Mucosa of descending colon (tissue), 3 donors: ENCODE results near the gene RXRB. TPM values are rescaled to one million over a fixed set of nuclear protein-coding genes. Genes with fewer than 3 reads are reported as not detected.
A peak's percentile ranks its signal among the peaks of the same experiment; 100 is the strongest.

Experiments used
- ATAC-seq: fragments of 200-7000 bp; cut with Tn5 transposase; one replicate; pipeline ENCODE4 v1.9.1; 2020; ENCODE audit warnings: mild to moderate bottlenecking, moderate library complexity
- DNase-seq, 3 donors: peaks; one replicate each; pipeline ENCODE4 v3.0.0-alpha.2; 2020
- H3K36me3 ChIP-seq: fragments of 200-600 bp; one replicate; pipeline ENCODE4 v1.8.0; 2021; ENCODE audit warnings: low read depth, mild to moderate bottlenecking
- H3K4me1 ChIP-seq: fragments of 200-600 bp; one replicate; pipeline ENCODE4 v1.8.0; 2021; ENCODE audit warnings: low read depth, mild to moderate bottlenecking
- H3K4me3 ChIP-seq: fragments of 200-600 bp; one replicate; pipeline ENCODE4 v1.8.0; 2021; ENCODE audit warnings: mild to moderate bottlenecking
- H3K9me3 ChIP-seq: fragments of 200-600 bp; one replicate; pipeline ENCODE4 v1.8.0; 2021; ENCODE audit warnings: mild to moderate bottlenecking
- CTCF ChIP-seq: fragments of 200-600 bp; IDR thresholded peaks from one replicate; pipeline ENCODE4 v1.8.0; 2022; ENCODE audit warnings: antibody characterized with exemption, mild to moderate bottlenecking
- intact Hi-C, 2 donors: fragments of 100-400 bp; cut with DNase I in 1 of 2; cut with micrococcal nuclease in 1 of 2; formaldehyde crosslinking; loops; one replicate each; pipeline versions ENCODE4 v1.11.0 to v1.11.1; 2022; cut with DNase I, micrococcal nuclease
- total RNA-seq, 3 donors: library from RNA; stranded (reverse); fragmentation: NEBNext Ultra II Directional in 2 of 3; extraction: Animal tissue kit (Norgen Biotek cat#: 25700) in 2 of 3; gene quantifications; one replicate each; pipeline versions ENCODE4 v1.2.1 to v1.2.4, GENCODE V29; 2021 to 2023
- donor health status: DM: no; HTN: no; CAD: no; lungs with moderate emphysema.
- donor health status: DM: no; HTN: no; CAD: no.
- donor health status: DM: no; HTN: yes; CAD: no.

RXRB gene
- total RNA-seq, 3 donors from 2014 or later: 45.4 to 51.1 (median 51.1) TPM

- H3K9me3 ChIP-seq: no peaks in the 10 kb centered on the region
- ATAC-seq: no peak
- intact Hi-C loops: no loop called here
- H3K4me3 ChIP-seq: no peak overlapping the region
- no peak for TF ChIP-seq CTCF
- peaks cover 33% of the 10 kb centered on the region for H3K4me1 ChIP-seq
- no peak for DNase-seq
- H3K36me3 ChIP-seq: no peaks in the 10 kb centered on the region
Measured at GRCh38 chr6:33206027-33206863, 5.8 kb upstream of the RXRB start.

GRCh38 chr6:33205191-33206026, 4.9 kb upstream of the RXRB start:
- ATAC-seq: no peak
- H3K36me3 ChIP-seq: no peaks in the 10 kb centered on the region
- intact Hi-C loops: no loop called here
- H3K4me3 ChIP-seq: no peak overlapping the region
- DNase-seq: no peak
- no peaks in the 10 kb centered on the region for H3K9me3 ChIP-seq
- H3K4me1 ChIP-seq: peaks cover 33% of the 10 kb centered on the region
- TF ChIP-seq CTCF: no peak

GRCh38 chr6:33204415-33205190, 4.1 kb upstream of the RXRB start, which contains the start of gene HSD17B8:
HSD17B8 (plus strand) TSS chr6:33204655; CDS start chr6:33204669, 14 bp downstream.
- H3K4me1 ChIP-seq: peaks cover 33% of the 10 kb centered on the region
- ATAC-seq (peak; percentile 74), DNase-seq (peak; percentile 97 to 98 (median 97))
- no peak for TF ChIP-seq CTCF
- no peaks in the 10 kb centered on the region for H3K36me3 ChIP-seq
- H3K9me3 ChIP-seq: no peaks in the 10 kb centered on the region
- intact Hi-C loops: no loop called here
- peak within 1 kb of the TSS; percentile 57 for H3K4me3 ChIP-seq

GRCh38 chr6:33204165-33204414, 3.6 kb upstream of the RXRB start:
- no peak for ATAC-seq
- Histone ChIP-seq H3K9me3 (no peaks in the 10 kb centered on the region), H3K4me1 (peaks cover 36% of the 10 kb centered on the region), H3K36me3 (no peaks in the 10 kb centered on the region), H3K4me3 (peak overlapping the region; percentile 57)
- TF ChIP-seq CTCF: no peak
- intact Hi-C loops: no loop called here
- DNase-seq: no peak

- intact Hi-C loops: no loop called here
- no peak for TF ChIP-seq CTCF
- no peak for ATAC-seq
- H3K36me3 ChIP-seq: no peaks in the 10 kb centered on the region
- H3K4me1 ChIP-seq: peaks cover 37% of the 10 kb centered on the region
- no peak overlapping the region for H3K4me3 ChIP-seq
- no peak for DNase-seq
- no peaks in the 10 kb centered on the region for H3K9me3 ChIP-seq
Measured at GRCh38 chr6:33203443-33204164, 3.1 kb upstream of the RXRB start.
